ENCODE measurements around the gene RGS5. TPM values are rescaled to one million over a fixed set of nuclear protein-coding genes. Genes with fewer than 3 reads are reported as not detected.

Gene RGS5
- total and polyA plus RNA-seq, 2 experiments from 2014 or later: 23.4 to 48.3 TPM

GRCh38 chr1:163188947-163189346, 13.8 kb downstream of the RGS5 start (continued):
- TF ChIP-seq ZNF462 (CRISPR knock-in tag; IDR thresholded peaks at IDR 0.05) (no peak), STAT1 (IDR thresholded peaks at IDR 0.05; ENCODE audit: unreplicated experiment) (no peak)
- TF ChIP-seq, protein P1, sequence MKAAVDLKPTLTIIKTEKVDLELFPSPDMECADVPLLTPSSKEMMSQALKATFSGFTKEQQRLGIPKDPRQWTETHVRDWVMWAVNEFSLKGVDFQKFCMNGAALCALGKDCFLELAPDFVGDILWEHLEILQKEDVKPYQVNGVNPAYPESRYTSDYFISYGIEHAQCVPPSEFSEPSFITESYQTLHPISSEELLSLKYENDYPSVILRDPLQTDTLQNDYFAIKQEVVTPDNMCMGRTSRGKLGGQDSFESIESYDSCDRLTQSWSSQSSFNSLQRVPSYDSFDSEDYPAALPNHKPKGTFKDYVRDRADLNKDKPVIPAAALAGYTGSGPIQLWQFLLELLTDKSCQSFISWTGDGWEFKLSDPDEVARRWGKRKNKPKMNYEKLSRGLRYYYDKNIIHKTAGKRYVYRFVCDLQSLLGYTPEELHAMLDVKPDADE (IDR thresholded peaks at IDR 0.05): no peak
- TF ChIP-seq, protein P2, sequence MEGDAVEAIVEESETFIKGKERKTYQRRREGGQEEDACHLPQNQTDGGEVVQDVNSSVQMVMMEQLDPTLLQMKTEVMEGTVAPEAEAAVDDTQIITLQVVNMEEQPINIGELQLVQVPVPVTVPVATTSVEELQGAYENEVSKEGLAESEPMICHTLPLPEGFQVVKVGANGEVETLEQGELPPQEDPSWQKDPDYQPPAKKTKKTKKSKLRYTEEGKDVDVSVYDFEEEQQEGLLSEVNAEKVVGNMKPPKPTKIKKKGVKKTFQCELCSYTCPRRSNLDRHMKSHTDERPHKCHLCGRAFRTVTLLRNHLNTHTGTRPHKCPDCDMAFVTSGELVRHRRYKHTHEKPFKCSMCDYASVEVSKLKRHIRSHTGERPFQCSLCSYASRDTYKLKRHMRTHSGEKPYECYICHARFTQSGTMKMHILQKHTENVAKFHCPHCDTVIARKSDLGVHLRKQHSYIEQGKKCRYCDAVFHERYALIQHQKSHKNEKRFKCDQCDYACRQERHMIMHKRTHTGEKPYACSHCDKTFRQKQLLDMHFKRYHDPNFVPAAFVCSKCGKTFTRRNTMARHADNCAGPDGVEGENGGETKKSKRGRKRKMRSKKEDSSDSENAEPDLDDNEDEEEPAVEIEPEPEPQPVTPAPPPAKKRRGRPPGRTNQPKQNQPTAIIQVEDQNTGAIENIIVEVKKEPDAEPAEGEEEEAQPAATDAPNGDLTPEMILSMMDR (conservative IDR thresholded peaks at IDR 0.05; ENCODE audit: low read depth in 2 of 2): no peak

DNA sequence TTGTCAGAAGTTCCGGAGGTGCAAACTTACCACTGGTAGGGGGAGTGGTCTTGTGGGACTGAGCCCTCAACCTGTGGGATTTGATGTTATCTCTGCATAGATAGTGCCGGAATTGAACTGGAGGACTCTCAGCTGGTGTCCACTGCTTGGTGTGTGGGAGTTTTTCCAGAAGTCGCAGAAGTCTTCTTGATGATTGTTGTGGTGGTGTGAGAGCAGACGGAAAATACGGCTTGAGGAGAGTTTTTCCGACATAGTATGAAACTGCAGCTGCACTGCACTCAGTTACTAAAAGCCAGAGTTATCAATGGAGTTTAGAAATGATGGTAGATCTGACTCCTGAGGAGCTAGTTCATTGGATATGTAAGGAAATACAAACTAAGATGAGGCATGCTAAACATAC, 14.9 kb downstream of the RGS5 start:
- H3K79me2 ChIP-seq (replicated peaks; ENCODE audit: insufficient read depth): no peaks in the 10 kb centered on the region
- no peak overlapping the region for H3K4me2 ChIP-seq
- Mint-ChIP-seq H3K27me3 (ENCODE audit: insufficient read depth, low read depth, poor library complexity) (no peaks in the 10 kb centered on the region), H3K4me3 (no peak overlapping the region), H3K36me3 (ENCODE audit: low read depth) (no peaks in the 10 kb centered on the region), H3K9me3 (no peaks in the 10 kb centered on the region), H3K4me1 (no peaks in the 10 kb centered on the region), H3K27ac (no peak overlapping the region)
- no peaks in the 10 kb centered on the region for H3K4me1 ChIP-seq (ENCODE audit: insufficient read depth)
- ATAC-seq (no peak), DNase-seq (ENCODE audit: low spot score) (no peak)
- no peak overlapping the region for H2AFZ ChIP-seq
- no peak overlapping the region for H3K27ac ChIP-seq (ENCODE audit: low read depth)
- H3K4me3 ChIP-seq: no peak overlapping the region
- no peaks in the 10 kb centered on the region for H3K36me3 ChIP-seq (ENCODE audit: insufficient read depth)
- no peaks in the 10 kb centered on the region for H3F3A ChIP-seq (replicated peaks; ENCODE audit: low read depth)
- H3K27me3 ChIP-seq (ENCODE audit: insufficient read depth): no peaks in the 10 kb centered on the region
- no peaks in the 10 kb centered on the region; the same call in 1 of the 2 replicates for H3K9me2 ChIP-seq (ENCODE audit: insufficient read depth)
- H4K20me1 ChIP-seq (replicated peaks; ENCODE audit: insufficient read depth): no peaks in the 10 kb centered on the region
- TF ChIP-seq ZNF114 (CRISPR knock-in tag; IDR thresholded peaks at IDR 0.05) (no peak), NANOG (IDR thresholded peaks at IDR 0.05; ENCODE audit: borderline replicate concordance) (no peak), EZH2 (IDR thresholded peaks at IDR 0.05; ENCODE audit: low read depth, unreplicated experiment) (no peak), ZNF462 (CRISPR knock-in tag; IDR thresholded peaks at IDR 0.05) (no peak)
